Mesendoderm (in vitro differentiated cells): ENCODE measurements around the gene PARVB.

ENCODE experiments used
- DNase-seq: peaks from one replicate; pipeline ENCODE4 v3.0.0; 2013
- H2AK5ac ChIP-seq: 2 replicates; pipeline ENCODE4 v1.6.1; 2013; ENCODE audit warnings: low read length, inconsistent platforms
- H2BK120ac ChIP-seq: 2 replicates; pipeline ENCODE4 v1.6.1; 2013; ENCODE audit warnings: low read depth, mild to moderate bottlenecking, low read length, moderate library complexity, mixed read lengths
- H2BK15ac ChIP-seq: replicated peaks from 2 replicates; pipeline ENCODE4 v1.6.1; 2013; ENCODE audit warnings: low read depth, mild to moderate bottlenecking, moderate library complexity
- H2BK5ac ChIP-seq: 2 replicates; pipeline ENCODE4 v1.6.1; 2013; ENCODE audit warnings: low read length, inconsistent platforms
- H3K18ac ChIP-seq: 2 replicates; pipeline ENCODE4 v1.6.1; 2013; ENCODE audit warnings: mild to moderate bottlenecking, low read length, mixed read lengths
- H3K23ac ChIP-seq: one replicate; pipeline ENCODE4 v1.6.1; 2013; ENCODE audit warnings: low read length
- H3K27ac ChIP-seq: 2 replicates; pipeline ENCODE4 v1.5.1; 2013; ENCODE audit warnings: low read depth, mild to moderate bottlenecking, inconsistent platforms, low read length, moderate library complexity
- H3K27me3 ChIP-seq: 2 replicates; pipeline ENCODE4 v1.6.1; 2013; ENCODE audit warnings: low read length, control low read depth, mild to moderate bottlenecking, inconsistent platforms; ENCODE audit not compliant: insufficient read depth, poor library complexity
- H3K36me3 ChIP-seq: 2 replicates; pipeline ENCODE4 v1.6.1; 2013; ENCODE audit warnings: low read length, inconsistent platforms; ENCODE audit not compliant: control insufficient read depth, insufficient read depth
- H3K4ac ChIP-seq: one replicate; pipeline ENCODE4 v1.6.1; 2013; ENCODE audit warnings: low read depth, mild to moderate bottlenecking, low read length, moderate library complexity
- H3K4me1 ChIP-seq: 2 replicates; pipeline ENCODE4 v1.6.1; 2013; ENCODE audit warnings: low read depth, low read length, inconsistent platforms; ENCODE audit not compliant: control insufficient read depth
- H3K4me2 ChIP-seq: 2 replicates; pipeline ENCODE4 v1.6.1; 2013; ENCODE audit warnings: low read length
- H3K4me3 ChIP-seq: 2 replicates; pipeline ENCODE4 v1.5.1; 2013; ENCODE audit warnings: mild to moderate bottlenecking, low read length
- H3K56ac ChIP-seq: one replicate; pipeline ENCODE4 v1.6.1; 2013; ENCODE audit warnings: low read length
- H3K79me1 ChIP-seq: 2 replicates; pipeline ENCODE4 v1.6.1; 2013; ENCODE audit warnings: low read length, inconsistent platforms
- H3K79me2 ChIP-seq: 2 replicates; pipeline ENCODE4 v1.6.1; 2013; ENCODE audit warnings: mild to moderate bottlenecking, low read length; ENCODE audit not compliant: control insufficient read depth, insufficient read depth
- H3K9ac ChIP-seq: 2 replicates; pipeline ENCODE4 v1.6.1; 2013; ENCODE audit warnings: low read length, inconsistent platforms
- H4K5ac ChIP-seq: one replicate; pipeline ENCODE4 v1.6.1; 2013; ENCODE audit warnings: low read length
- H4K8ac ChIP-seq: one replicate; pipeline ENCODE4 v1.6.1; 2013; ENCODE audit warnings: low read depth, mild to moderate bottlenecking, control low read depth, low read length, moderate library complexity
- WGBS: extraction: QIAGEN DNeasy Blood & Tissue Kit; methylation state at CpG from one replicate; pipeline ENCODE4 v1.1.7; 2013; ENCODE audit warnings: low lambda C conversion rate, missing lambda C conversion rate; ENCODE audit not compliant: insufficient coverage; ENCODE audit errors: extremely low coverage; 5-methylcytosine and 5-hydroxymethylcytosine counted together

Gene PARVB

GRCh38 chr22:44205516-44206329, 181.6 kb downstream of the PARVB start:
- no peak overlapping the region for H3K4me3 ChIP-seq
- H2AK5ac ChIP-seq, result no peak overlapping the region
- H2BK120ac ChIP-seq, result no peak overlapping the region
- no peaks in the 10 kb centered on the region for H3K79me1 ChIP-seq
- no peak overlapping the region for H4K5ac ChIP-seq
- H3K36me3 ChIP-seq, result no peaks in the 10 kb centered on the region
- no peaks in the 10 kb centered on the region for H3K27me3 ChIP-seq
- no peak overlapping the region for H3K4ac ChIP-seq
- H2BK5ac ChIP-seq, result no peak overlapping the region
- H3K56ac ChIP-seq, result no peak overlapping the region
- H3K4me2 ChIP-seq, result no peak overlapping the region
- H3K27ac ChIP-seq, result no peak overlapping the region
- no peaks in the 10 kb centered on the region for H3K79me2 ChIP-seq
- no peak overlapping the region for H4K8ac ChIP-seq
- WGBS, result no CpG with 5 or more reads among the region's 16 CpGs
- no peak overlapping the region for H3K18ac ChIP-seq
- H3K4me1 ChIP-seq, result no peaks in the 10 kb centered on the region
- H2BK15ac ChIP-seq, result no peak overlapping the region
- no peak for DNase-seq
- no peak overlapping the region for H3K23ac ChIP-seq
- H3K9ac ChIP-seq, result no peak overlapping the region

- Histone ChIP-seq H3K9ac (no peak overlapping the region), H3K4me2 (no peak overlapping the region), H3K27me3 (no peaks in the 10 kb centered on the region), H3K4ac (no peak overlapping the region), H3K4me3 (no peak overlapping the region), H2BK5ac (no peak overlapping the region), H3K4me1 (no peaks in the 10 kb centered on the region), H3K79me1 (no peaks in the 10 kb centered on the region), H2BK15ac (no peak overlapping the region), H4K8ac (no peak overlapping the region), H3K36me3 (no peaks in the 10 kb centered on the region), H3K56ac (no peak overlapping the region), H3K18ac (no peak overlapping the region), H3K27ac (no peak overlapping the region), H4K5ac (no peak overlapping the region), H2AK5ac (no peak overlapping the region), H2BK120ac (no peak overlapping the region), H3K23ac (no peak overlapping the region), H3K79me2 (no peaks in the 10 kb centered on the region)
- DNase-seq, result no peak
- WGBS, result no CpG with 5 or more reads among the region's 9 CpGs
These were observed 182.2 kb downstream of the PARVB start for GRCh38 chr22:44206330-44206645.

GRCh38 chr22:44206696-44207095, 182.6 kb downstream of the PARVB start:
- no peaks in the 10 kb centered on the region for H3K4me1 ChIP-seq
- no peak overlapping the region for H3K4me3 ChIP-seq
- H3K18ac ChIP-seq, result no peak overlapping the region
- no peak overlapping the region for H3K4ac ChIP-seq
- no CpG with 5 or more reads among the region's 8 CpGs for WGBS
- H3K79me2 ChIP-seq, result no peaks in the 10 kb centered on the region
- no peaks in the 10 kb centered on the region for H3K36me3 ChIP-seq
- no peak overlapping the region for H4K8ac ChIP-seq
- no peak overlapping the region for H3K56ac ChIP-seq
- H2BK5ac ChIP-seq, result no peak overlapping the region
- DNase-seq, result no peak
- H3K27me3 ChIP-seq, result no peaks in the 10 kb centered on the region
- H3K4me2 ChIP-seq, result no peak overlapping the region
- no peak overlapping the region for H2AK5ac ChIP-seq
- H3K27ac ChIP-seq, result no peak overlapping the region
- H3K9ac ChIP-seq, result no peak overlapping the region
- no peak overlapping the region for H3K23ac ChIP-seq
- no peak overlapping the region for H2BK15ac ChIP-seq
- H4K5ac ChIP-seq, result no peak overlapping the region
- H2BK120ac ChIP-seq, result no peak overlapping the region
- no peaks in the 10 kb centered on the region for H3K79me1 ChIP-seq

- Histone ChIP-seq H3K56ac (no peak overlapping the region), H3K9ac (no peak overlapping the region), H3K36me3 (no peaks in the 10 kb centered on the region), H3K4me3 (no peak overlapping the region), H3K23ac (no peak overlapping the region), H2BK5ac (no peak overlapping the region), H3K4me1 (no peaks in the 10 kb centered on the region), H4K5ac (no peak overlapping the region), H4K8ac (no peak overlapping the region), H3K27ac (no peak overlapping the region), H3K27me3 (no peaks in the 10 kb centered on the region), H3K4ac (no peak overlapping the region), H3K79me2 (no peaks in the 10 kb centered on the region), H2BK120ac (no peak overlapping the region), H3K4me2 (no peak overlapping the region), H2AK5ac (no peak overlapping the region), H2BK15ac (no peak overlapping the region), H3K79me1 (no peaks in the 10 kb centered on the region), H3K18ac (no peak overlapping the region)
- no CpG with 5 or more reads among the region's 16 CpGs for WGBS
- DNase-seq, result no peak
These were observed 183.3 kb downstream of the PARVB start for GRCh38 chr22:44207173-44207980.

GRCh38 chr22:44207981-44208317, 183.8 kb downstream of the PARVB start:
- no peak overlapping the region for H3K18ac ChIP-seq
- no peak overlapping the region for H4K8ac ChIP-seq
- no peak overlapping the region for H3K27ac ChIP-seq
- no peaks in the 10 kb centered on the region for H3K4me1 ChIP-seq
- no peak overlapping the region for H4K5ac ChIP-seq
- no peak overlapping the region for H2BK5ac ChIP-seq
- no peak overlapping the region for H3K4me3 ChIP-seq
- no CpG with 5 or more reads among the region's 4 CpGs for WGBS
- no peak overlapping the region for H3K23ac ChIP-seq
- no peak overlapping the region for H2BK15ac ChIP-seq
- H3K56ac ChIP-seq, result no peak overlapping the region
- no peak overlapping the region for H3K9ac ChIP-seq
- no peak overlapping the region for H2BK120ac ChIP-seq
- no peaks in the 10 kb centered on the region for H3K79me1 ChIP-seq
- no peak for DNase-seq
- no peaks in the 10 kb centered on the region for H3K79me2 ChIP-seq
- no peak overlapping the region for H3K4me2 ChIP-seq
- H3K36me3 ChIP-seq, result no peaks in the 10 kb centered on the region
- H3K27me3 ChIP-seq, result no peaks in the 10 kb centered on the region
- H3K4ac ChIP-seq, result no peak overlapping the region
- H2AK5ac ChIP-seq, result no peak overlapping the region
